ENCODE measurements around the gene PHF21B.
"Not testable (repeated sequence)": the region's sequence is repeated elsewhere in the genome, so short reads cannot be mapped to it uniquely, and the experiment has no call there.

Gene PHF21B

DNA sequence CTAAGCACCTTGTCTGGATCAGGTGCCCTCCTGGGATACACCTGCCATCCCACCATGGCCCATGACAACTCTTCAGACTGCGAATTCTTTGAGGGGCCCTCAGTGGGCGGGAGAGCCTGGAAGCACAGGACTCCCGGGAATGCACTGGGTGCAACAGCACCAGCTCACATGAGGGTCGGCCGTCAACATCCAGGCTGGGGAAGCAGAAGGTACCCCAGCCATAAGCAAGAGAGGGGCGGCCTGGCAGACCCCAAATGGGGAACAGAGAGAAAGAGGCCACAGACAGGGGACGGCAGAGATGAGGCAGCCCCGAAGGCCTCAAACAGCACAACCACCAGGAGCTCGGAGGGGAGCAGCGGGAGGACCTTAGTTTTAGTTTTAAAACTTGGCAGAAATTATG is 94.4 kb downstream of the PHF21B start:
- no peak for DNase-seq

DNA sequence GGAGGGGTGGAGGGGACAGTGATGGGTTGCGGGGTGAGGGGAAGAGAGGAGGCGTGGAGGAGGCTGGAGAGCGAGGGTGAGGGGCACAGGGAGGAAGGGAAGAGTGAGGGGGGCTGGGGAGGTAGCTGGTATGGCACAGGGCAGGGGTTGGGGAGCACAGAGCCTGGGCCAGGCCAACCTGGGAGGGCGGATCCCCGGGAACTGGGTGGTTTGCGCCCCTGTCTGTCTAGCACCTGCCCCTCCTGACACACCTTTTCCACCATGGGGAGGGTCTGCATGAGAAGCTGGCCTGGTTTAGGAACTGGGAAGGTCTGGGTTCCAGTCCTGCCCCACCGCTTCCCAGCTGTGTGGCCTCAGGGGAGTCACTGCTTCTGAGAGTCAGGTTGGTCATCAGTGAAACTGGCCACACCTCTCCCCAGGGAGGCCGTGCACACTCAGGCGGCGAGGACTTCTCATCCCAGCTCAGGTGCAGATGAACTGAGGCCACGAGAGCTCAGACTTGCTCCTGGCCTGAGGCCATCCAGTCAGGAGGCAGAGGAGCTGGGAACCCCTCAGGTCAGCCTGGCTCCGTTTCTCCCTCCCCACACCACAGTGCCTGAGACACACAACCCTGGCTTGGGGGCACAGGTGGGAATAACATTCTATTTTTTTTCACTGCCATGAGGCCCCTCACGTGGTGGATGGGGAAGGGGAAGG is 95.6 kb downstream of the PHF21B start:
- no peak for DNase-seq

DNA sequence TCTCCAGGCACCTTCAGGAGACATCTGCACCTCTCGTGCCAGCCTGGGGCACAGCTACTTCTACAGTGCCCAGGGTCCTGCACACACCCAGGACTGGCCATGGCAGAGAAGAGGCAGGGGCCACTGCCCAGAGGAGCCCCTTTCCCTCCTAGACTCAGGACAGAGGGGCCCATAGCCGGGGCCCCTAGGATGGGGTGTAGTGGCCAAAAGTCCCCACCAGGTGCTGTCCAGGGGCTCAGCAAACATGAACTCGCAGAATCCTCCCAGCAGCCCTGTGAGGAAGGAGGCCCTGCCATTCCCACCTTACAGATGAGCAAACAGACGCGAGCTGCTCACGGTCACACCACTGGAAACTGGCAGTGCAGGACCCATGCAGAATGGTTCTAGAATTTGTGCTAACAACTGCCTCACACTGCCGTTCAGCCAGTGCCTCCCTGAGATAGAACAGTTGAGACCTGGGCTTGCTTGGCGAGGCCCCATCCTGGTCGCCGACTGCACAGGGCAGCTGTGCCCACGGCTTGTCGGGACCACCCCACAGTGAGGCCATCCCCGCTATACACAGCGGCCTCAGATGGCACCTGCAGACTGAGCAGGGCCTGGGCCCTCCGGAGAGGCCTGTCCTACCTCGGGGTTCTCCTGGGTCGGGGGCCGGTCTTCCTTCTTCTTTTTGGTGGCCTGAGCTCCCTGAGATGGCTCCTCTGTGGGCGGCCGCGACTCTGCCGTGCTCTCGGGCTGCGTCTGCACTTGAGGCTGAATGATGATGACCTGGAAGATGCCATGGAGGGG is 96.4 kb downstream of the PHF21B start:
- DNase-seq: no peak

DNA sequence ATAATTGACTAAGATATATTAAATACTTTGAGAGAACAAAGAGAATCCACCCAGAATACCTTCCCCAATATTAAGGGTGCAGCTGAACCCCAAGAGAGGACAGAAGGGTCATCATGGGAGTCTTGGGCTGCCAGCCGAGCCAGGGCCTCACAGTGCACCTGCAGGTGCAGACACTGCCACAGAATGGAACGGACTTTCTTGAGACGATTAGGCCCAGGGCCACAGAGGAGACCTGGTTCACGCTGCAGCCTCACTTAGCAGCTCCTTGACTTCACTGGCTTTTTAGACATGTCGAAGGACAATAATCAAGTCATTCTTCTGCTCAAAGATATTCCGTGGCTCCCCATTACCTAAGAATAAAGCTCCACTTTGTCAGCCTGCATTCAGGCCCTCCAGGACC is 100.6 kb downstream of the PHF21B start:
- no peak for DNase-seq

DNA sequence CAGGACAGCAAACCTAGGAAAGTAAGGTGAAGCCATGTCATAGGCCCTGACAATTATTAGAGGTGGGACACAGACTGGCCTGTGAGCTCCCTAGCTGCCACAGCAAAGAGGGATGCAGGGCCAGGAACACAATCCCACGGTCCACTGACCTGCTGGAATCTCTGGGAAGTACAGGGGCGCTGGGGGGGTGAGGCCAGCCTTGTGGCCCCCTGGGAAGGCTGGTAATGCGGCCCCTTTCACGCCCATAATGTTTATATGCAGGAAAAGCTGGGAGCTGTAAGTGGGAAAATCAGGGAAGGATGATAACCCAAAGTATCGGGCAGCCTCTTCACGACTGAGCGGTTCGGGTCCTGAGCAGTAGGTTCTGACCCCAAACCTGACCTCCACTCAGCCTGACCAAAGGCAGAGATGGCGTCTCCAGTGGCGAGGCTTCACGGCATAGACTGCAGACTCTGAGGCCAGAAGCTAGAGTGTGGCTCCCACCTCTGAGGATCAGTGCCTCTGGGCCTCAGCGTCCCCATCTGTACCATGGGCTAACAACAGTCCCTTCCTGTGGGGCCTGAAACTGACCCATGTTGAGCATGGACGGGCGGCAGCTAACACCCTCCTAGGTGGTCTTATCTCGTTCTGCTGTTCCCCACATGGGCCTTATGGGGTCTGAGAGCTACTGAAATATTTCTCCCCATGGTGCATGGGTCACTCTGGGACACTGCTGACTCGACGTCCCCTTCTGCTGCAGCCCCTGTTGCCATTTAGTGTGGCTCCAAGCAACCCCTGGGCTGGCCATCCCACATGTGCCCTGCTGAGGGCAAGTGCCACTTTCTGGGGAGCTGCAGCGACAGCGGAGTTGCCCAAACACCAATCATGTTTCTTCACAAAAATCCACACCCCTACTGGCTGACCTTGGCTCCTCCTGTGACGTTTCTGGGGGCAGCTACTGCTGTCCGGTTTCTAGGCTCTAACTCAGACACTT is 101.8 kb downstream of the PHF21B start:
- no peak for DNase-seq

DNA sequence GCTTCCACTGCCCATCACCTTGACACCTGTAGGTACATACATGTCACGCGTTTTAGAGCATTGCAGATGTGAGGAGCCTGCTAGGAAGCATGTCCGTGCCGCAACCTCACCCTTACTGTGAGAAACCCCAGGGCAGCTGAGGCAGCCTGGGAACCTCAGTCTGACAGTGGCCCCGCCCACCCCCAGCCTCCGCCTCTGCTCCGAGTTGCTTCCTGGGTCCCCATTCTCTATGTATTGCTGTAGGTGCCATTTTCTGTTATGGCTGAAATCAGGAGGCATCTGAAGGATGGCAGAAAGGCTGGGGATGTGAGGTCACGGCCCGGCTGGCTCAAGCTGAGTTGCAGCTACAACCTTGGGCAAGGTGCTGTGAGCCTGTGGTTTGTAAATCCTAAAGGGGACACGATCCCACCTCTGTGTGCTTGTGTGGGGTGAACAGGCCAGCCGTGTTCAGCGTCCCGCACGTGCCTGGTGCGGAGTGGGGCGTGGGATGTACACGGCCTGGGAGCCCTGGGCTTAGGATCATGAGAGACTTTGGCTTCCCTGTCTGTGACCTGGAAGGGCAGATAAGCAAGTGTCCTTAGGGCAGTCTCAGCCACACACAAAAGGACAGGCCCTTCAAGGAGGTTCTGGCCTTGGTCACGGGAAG is 102.7 kb downstream of the PHF21B start:
- no peak for DNase-seq

DNA sequence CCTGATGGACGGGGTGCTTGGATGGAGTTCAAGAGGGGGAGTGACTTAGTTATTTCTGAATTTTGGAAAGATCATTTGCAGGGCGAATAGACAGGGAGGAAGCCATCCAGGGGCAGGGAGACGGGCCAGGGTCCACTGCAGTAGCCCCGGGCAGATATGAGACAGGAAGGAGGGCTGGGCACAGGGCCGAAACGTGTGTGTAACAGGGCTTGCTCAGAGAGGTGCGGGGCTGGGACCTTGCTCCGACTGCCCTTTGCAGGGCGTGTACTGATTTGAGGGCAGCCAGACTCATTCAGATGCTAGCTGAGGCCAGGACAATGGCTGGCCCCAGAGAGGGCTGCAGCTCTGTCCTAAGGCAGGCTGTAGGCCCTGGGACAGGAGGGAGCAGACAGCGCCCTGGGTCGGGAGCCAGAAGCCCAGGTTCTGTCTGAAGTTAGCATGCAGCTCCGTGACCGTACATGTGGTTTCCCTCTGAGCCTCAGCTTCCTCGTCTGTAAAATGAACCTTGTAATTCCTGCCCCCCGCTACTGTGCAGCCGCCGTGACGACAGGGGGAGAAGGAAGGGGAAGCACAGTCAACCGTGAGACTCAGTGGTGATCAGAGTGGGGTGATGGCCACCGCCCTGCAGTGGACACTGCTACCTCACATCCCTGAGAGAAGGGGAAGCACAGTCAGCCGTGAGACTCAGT is 103.4 kb downstream of the PHF21B start:
- DNase-seq: no peak

DNA sequence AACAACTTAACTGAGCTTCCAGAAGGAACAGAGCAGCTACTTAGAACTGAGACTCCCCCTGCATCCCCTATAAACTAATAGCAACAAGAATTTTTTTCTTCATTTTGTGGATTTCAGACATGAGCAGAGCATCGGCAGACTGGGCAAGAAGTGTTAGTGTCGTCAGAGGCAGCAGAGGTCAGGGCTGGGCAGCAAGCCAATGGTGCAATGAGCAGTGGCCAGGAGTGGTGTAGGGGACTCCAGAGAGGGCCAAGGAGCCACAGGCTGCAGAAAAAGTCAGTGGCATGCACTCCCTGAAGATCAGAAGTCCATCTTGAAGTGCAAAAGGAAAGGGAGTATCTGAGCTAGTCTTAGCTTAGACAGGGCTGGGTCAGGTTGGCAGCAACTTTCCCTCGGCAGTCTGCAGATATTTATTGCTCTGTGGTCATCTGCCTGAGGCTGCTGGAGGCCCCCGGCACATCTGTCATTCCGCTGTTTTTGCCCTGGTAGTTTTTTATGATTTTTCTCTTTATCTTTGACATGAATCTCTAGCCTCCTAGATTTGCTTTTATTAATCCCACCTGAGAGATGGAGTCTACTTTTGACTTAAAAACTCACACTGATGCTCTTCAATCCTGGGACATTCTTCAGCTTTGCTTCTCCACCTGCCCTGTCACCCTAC is 105.2 kb downstream of the PHF21B start:
- not testable (repeated sequence) for DNase-seq

DNA sequence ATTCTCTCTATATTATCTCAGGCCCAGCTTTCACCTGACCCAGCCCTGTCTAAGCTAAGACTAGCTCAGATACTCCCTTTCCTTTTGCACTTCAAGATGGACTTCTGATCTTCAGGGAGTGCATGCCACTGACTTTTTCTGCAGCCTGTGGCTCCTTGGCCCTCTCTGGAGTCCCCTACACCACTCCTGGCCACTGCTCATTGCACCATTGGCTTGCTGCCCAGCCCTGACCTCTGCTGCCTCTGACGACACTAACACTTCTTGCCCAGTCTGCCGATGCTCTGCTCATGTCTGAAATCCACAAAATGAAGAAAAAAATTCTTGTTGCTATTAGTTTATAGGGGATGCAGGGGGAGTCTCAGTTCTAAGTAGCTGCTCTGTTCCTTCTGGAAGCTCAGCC is 106.6 kb downstream of the PHF21B start:
- not testable (repeated sequence) for DNase-seq

DNA sequence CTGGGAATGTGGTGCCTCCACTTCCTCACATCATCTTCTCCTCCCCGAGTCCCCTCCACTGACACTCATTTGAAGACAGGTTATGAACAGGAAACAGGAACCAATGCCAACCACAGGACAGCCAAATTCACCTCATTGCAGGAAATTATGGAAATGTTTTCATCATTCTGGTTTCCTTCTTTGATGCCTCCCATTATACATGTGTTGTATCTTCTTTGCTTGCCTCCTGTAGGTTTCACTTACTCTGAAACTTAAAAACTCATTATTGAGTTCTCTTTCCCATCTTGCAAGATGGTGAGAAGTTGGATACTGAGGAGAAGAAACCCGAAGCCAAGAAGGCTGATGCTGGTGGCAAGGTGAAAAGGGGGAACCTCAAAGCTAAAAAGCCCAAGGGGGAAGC is 108.5 kb downstream of the PHF21B start:
- no peak for DNase-seq

DNA sequence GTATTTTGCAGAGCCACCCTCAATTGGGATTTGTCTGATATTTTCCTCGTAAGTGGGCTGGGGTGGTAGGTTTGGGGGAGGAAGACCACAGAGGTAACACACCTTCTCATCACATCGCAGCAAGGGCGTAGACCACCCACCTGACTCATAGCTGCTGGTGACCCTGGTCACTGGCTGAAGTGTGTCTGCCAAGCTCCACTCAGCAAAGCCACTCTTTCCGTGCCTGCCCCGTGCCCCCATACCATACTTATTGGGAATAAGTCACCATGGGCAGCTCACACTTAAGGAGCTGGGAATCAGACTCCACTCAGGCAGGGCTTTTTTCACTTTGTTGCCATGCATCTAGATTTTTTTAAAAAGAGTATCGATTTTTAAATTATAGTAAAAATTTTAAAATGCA is 111.6 kb downstream of the PHF21B start:
- DNase-seq: no peak

DNA sequence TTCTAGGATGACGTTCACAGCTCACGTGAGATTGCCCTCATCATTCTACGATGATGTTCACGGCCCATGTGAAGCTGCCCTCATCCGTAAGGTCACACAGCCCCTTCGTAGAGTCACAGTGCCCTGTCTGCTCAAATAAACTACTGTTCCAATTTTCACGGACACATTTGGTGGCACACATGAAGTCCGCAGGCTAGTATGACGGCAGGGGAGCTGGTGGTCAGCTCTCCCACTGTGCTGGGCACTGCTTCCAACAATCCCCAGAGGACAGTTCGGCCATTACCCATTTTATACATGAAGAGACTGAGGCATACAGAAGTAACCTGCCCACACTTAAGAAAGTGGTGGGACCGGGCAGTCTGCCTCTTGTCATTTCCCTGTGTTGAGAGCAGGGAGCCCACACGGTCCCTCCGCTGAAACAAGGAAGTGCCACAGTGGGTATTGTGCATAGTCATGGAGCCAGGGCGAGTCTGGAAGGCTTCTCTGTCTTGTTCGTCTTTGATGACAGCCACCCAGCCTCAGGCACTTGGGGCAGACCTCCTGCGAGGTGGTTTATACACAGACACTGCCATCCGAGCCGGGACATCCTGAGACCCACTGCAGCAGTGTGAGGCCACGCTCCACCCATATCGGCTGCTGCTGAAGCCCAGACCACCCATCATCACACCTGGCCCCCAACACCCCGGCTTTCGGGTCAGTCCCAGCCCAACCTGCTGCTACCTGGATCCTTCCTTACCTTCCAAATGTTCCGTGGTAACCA is 114.3 kb downstream of the PHF21B start:
- DNase-seq: no peak

DNA sequence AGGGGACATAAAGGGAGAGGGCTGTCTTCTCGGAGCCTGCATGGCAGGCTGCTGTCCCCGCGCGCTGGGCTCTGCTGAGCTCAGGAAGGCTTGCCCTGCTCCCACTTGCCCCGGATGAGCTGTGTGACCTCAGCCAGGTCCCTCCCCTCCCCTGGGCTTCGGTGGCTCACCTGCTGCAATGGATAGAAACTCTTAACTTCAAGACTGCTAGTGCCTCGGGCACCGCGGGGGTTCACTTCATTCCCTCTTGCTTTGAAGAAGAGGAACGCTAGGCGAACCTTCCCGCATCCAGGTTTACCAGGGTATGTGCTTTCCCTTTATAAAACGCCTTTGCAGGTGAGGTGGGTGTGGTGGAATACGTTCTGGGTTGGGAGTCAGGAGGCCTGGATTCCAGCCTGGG is 115.0 kb downstream of the PHF21B start:
- DNase-seq: no peak

DNA sequence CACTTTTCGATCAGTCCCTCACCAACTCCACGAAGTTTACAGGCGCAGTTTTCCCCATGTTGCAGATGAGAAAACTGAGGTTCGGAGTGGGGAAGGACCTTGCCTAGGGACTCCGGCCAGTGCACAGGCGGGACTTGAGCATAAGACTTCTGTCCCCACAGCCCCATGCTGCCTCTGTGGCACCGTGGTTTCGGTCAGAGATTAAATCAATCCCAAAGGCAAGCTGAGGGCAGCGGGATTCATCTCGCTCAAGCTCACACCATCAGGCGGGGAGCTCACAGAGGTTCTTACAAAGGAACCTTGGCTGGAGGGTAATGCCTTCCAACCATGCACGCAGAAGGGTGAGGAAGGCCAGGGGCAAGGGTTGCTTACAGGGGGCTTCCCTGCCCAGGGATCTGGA is 115.5 kb downstream of the PHF21B start:
- DNase-seq: no peak

DNA sequence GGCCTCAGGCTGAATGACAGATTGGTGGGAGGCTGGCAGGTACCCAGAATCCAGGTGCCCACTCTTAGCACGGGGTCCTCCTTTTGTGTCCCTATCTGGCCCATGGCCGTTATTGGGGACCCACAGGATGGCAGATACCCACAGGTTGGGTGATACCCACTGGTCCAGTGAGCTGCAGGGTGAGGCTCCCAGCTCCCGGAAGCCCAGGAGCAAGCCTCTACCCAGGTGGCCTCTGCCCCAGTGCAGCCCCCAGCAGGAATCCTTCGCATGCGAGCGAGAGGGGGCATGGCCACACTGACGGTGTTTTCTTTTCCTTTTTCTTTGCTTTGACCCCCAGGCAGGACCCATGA is 116.1 kb downstream of the PHF21B start:
- DNase-seq: no peak

DNA sequence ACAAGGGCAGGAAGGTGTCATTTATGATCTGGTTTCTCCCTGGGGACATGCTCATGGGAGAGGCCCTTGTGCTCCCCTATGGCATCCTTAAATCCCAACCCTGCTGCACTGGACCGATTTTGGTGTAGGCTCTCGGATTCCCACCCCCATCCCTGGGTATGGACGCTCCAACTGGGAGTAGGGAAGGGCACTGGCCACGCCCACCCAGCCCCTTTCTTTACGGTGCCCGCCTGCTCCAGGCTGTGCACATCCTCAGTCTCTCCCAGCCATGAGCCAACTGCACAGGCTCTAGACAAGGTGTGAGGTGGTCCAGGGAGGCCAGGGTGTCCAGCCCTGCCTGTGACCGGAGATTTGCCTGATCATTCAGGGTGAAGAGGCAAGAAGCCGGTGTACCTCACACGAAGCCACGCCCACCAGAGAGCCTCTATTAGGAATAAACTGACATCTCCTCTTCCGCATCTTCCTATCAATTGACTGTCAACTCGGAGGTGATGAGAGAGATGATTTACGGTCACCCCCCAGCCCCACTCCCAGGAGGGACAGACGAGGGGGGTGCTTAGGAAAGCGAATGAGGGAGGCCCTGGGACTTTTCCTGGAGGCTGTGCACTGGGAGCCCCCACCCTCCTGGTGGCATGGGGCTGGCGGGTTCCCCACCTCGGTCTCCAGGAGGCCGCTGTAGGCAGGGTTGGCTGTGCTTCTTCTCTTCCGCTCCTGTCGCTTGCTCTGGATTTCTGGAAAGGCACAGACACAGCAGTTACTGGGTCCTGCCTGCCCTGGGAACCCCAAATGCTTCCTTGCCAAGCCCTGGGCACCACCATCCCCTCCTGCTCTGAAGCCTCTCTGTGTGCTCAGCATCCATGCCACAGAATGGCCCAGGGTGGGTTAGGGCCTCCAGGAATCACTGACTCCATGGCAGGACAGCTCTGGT is 116.7 kb downstream of the PHF21B start:
- no peak for DNase-seq

DNA sequence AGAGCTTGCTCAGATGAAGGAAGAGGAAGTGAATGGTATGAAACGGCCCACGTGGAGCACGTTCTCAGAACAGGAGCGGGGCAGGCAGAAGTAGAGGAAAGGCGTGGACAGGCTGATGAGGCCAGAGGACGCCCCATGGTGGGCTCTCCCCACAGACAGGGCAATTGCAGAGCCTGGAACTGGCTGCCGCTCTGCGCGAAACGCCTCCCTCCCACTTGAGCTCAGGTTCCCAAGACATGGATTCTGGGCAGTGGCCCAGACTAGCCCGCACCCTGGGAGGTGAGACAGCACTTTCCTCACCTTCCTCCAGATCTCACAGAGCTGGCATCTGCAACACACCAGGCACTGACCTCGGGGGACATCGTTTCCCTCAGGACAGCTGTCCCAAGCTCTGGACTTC is 117.6 kb downstream of the PHF21B start:
- no peak for DNase-seq

DNA sequence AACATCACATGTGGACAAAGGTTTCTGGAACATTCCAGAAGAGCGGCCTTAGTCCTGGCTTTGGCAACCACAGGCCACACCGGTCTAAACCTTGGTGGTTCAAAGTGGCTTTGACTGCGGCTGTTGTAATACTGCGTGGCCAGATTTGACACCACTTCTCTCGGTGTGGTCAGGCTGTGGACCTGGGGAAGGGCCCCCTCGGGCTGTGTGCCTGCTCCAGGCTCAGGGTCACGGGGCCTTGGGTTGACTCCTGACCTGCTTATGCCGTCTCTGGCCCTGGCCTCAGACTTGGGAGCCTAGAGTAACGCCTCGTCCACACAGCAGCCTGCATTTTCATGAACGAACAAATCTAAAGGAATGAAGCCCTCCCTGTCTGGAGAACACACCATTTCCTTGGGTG is 118.0 kb downstream of the PHF21B start:
- DNase-seq: no peak

DNA sequence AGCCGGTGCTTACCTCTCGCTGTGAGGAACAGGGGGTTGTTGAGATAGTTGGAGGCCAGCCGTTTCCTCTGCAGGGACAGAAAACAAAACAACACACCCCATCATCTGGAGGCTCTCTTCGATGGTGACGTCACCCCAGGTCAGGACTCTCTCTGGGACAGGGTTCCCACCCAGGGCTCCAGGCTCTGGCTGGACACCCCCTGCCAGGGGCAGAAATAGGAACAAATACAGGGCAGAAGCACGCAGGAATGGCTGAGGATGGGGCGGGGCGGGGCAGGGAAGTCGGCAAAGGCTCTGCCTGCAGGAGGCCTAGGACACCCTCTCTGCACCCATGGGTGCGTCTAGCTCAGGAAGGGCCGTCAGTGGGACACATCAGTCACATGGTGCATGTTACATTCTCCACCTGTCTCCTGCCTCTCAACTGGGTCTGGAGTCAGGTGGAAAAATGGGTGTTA is 118.5 kb downstream of the PHF21B start:
- no peak for DNase-seq
